ENCODE results near the gene PRRX1.

The PRRX1 gene

GRCh38 chr1:170770254-170770653 lies 106.3 kb downstream of the PRRX1 start:
- Histone ChIP-seq H3K9me3 (ENCODE audit: control insufficient read depth, low read length) (no peaks in the 10 kb centered on the region), H3K36me3 (ENCODE audit: control insufficient read depth, insufficient read depth, low read length) (no peaks in the 10 kb centered on the region), H3K27ac (no peak overlapping the region), H3K4me2 (ENCODE audit: low read length) (no peak overlapping the region), H3K27me3 (ENCODE audit: control insufficient read depth, insufficient read depth, low read length) (no peaks in the 10 kb centered on the region), H3K4me3 (ENCODE audit: low read depth, low read length) (no peak overlapping the region), H3K4me1 (no peaks in the 10 kb centered on the region), H2AFZ (no peak overlapping the region), H3K9ac (no peak overlapping the region), H3K79me2 (no peaks in the 10 kb centered on the region)
- no peak for TF ChIP-seq CTCF (IDR thresholded peaks at IDR 0.05)

- Histone ChIP-seq H3K4me2 (ENCODE audit: low read length) (no peak overlapping the region), H3K27ac (no peak overlapping the region), H2AFZ (no peak overlapping the region), H3K4me1 (no peaks in the 10 kb centered on the region), H3K9ac (no peak overlapping the region), H3K4me3 (ENCODE audit: low read depth, low read length) (no peak overlapping the region), H3K36me3 (ENCODE audit: control insufficient read depth, insufficient read depth, low read length) (no peaks in the 10 kb centered on the region), H3K27me3 (ENCODE audit: control insufficient read depth, insufficient read depth, low read length) (no peaks in the 10 kb centered on the region), H3K79me2 (no peaks in the 10 kb centered on the region), H3K9me3 (ENCODE audit: control insufficient read depth, low read length) (no peaks in the 10 kb centered on the region)
- TF ChIP-seq CTCF (IDR thresholded peaks at IDR 0.05), result no peak
Observed at GRCh38 chr1:170776252-170776651, 112.3 kb downstream of the PRRX1 start.

- Histone ChIP-seq H3K9me3 (ENCODE audit: control insufficient read depth, low read length) (no peaks in the 10 kb centered on the region), H3K4me1 (no peaks in the 10 kb centered on the region), H2AFZ (no peak overlapping the region), H3K4me2 (ENCODE audit: low read length) (no peak overlapping the region), H3K27me3 (ENCODE audit: control insufficient read depth, insufficient read depth, low read length) (no peaks in the 10 kb centered on the region), H3K9ac (no peak overlapping the region), H3K27ac (no peak overlapping the region), H3K79me2 (no peaks in the 10 kb centered on the region), H3K36me3 (ENCODE audit: control insufficient read depth, insufficient read depth, low read length) (no peaks in the 10 kb centered on the region), H3K4me3 (ENCODE audit: low read depth, low read length) (no peak overlapping the region)
- no peak for TF ChIP-seq CTCF (IDR thresholded peaks at IDR 0.05)
Observed at GRCh38 chr1:170776777-170777176, 112.8 kb downstream of the PRRX1 start.
